ENCODE data around the gene FCHSD2.
A peak's percentile ranks its signal among the peaks of the same experiment; 100 is the strongest.
"Not testable (repeated sequence)": the region's sequence is repeated elsewhere in the genome, so short reads cannot be mapped to it uniquely, and the experiment has no call there.

Gene FCHSD2

DNA sequence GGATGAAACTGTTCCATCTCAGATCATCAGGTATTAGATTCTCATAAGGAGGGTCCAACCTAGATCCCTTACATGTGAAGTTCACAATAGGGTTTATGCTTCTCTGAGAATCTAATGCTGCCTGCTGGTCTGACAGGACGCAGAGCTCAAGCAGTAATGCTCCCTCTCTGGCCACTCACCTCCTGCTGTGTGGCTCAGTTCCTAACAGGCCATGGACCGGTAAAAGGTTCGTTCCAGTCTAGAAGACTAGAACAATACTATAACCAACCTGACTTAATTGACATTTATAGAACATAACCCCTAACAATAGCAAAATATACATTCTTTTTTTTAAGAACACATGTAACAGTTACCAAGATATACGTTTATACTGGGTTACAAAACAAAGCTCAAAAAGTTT, 282.1 kb downstream of the FCHSD2 start:
- DNase-seq = no peak

DNA sequence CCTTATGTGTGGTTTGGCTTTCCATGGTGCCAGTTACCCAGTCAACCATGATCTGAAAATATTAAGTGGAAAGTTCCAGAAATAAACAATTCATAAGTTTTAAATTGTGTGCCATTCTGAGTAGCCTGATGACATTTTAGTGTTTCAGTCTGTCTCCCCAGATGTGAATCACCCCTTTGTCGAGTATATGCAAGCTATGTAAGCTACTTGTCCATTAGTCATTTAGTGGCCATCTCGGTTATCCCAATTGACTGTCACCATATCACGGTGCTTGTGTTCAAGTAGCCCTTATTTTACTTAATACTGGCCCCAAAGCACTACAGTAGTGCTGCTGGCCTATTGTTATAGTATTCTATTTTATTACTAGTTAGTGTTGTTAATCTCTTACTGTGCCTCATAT, 283.0 kb downstream of the FCHSD2 start:
- no peak for DNase-seq

DNA sequence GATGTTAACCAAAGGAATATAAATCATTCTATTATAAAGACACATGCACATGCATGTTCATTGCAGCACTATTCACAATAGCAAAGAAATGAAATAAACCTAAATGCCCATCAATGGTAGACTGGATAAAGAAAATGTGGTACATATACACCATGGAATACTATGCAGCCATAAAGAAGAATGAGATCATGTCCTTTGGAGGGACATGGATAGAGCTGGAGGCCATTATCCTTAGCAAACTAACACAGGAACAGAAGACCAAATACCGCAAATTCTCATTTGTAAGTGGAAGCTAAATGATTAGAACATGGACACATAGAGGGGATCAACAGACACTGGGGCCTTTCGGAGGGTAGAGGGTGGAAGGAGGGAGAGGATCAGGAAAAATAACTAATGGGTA, 283.9 kb downstream of the FCHSD2 start:
- not testable (repeated sequence) for DNase-seq

DNA sequence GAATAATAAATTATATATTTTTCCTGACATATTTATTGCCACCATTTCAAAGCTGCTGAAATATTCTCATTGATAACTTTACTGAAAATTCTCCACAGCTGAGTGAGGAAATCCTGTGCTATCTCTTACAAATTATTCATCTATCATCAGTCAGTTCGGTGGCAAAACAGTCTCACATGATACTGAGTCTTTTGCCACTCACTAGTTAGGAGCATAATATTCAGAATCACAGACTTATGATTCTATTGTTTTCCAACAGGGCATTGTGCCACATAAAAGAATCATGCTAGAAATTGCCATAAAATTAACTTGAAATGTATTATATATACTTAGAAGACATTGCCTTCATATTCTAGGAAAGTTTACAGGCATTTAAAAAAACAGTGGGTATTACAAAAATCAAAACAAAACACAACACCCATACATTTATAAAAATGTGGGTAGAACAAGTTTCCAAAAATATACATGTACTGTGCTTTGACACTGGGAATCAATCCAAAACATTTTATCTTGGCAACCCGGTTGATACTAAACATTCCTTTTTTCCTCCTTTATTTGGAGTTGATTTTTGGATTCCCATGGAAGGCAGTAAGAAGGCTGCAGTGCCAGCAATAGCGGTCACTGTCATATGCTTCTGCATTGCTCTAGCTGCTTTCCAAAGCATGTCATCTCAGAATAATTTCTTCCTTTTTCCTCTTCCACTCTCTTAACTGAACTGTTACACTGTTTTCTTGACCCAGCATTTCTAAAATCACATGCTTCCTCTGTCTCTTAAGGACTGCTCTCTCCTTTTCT, 285.4 kb downstream of the FCHSD2 start:
- DNase-seq = no peak

DNA sequence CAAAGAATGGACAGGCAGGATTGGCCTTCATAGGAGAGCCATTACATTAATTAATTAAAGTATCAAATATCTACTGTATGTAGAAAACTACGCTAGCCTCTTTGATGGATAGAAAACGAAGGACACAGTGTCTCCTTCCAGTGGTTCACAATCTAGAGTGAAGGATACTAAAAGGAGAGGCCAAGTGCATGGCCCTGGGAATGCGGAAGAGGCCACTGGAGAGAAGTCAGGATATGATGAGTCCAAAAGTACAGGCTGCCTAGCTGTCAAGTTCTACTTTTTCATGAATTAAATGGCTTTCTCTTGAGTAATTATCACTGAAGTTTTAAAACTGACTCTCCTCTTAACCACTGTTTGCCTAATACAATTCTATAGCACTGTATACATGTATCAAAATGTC, 286.1 kb downstream of the FCHSD2 start:
- DNase-seq = peak; percentile 42

DNA sequence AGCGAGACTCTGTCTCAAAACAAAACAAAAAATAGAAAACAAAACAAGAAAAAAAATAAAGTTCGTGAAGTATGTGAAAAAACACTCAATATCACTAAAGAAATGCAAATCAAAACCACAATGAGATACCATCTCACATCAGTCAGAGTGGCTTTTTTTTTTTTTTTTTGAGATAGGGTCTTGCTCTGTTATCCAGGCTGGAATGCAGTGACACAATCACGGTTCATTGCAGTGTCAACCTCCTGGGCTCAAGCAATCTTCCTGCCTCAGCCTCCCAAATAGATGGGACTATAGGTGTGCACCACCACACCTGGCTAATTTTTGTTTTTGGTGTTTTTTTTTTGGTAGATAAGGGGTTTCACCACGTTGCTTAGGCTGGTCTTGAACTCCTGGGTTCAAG, 290.4 kb downstream of the FCHSD2 start:
- no peak for DNase-seq

DNA sequence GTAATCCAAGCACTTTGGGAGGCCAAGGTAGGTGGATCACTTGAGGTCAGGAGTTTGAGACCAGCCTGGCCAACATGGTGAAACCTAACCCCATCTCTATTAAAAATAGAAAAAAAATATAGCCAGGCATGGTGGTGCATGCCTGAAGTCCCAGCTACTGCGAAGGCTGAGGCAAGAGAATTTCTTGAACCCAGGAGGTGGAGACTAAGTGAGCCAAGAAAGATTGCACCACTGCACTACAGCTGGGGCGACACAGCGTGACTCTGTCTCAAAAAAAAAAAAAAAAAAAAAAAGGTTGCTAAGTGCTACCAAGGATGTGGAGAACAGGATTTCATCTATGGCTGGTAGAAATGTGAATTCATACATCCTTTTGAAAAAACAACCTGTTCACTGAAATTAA, 291.3 kb downstream of the FCHSD2 start:
- DNase-seq = no peak

DNA sequence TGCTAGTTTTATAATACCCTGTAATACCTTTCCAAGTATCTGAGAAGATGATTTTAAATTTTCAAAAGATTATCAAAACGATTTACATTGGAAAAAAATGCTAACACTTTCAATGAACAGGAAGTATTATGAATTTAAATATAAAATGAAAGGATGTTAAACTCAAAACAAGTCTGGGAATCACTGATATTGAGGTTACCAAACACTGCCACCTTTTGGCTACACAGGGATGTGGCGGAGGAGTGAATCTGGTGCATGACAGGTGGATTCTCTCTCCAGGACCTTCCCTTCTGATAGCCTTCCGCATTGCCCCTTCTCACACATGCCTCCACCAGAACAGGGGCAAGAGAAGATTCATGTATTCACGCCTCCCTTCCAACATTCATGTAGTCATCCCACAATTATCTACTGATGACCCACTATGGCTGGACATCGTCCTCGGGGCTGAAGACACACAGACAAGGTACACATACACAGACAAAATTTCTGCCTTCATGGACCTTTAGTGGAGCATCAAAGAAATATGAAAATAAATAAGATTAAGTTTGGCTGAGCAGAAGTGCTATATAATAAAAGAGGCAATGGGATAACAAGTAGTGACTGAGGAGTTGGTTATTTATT, 293.2 kb downstream of the FCHSD2 start:
- peak; percentile 34 for DNase-seq

DNA sequence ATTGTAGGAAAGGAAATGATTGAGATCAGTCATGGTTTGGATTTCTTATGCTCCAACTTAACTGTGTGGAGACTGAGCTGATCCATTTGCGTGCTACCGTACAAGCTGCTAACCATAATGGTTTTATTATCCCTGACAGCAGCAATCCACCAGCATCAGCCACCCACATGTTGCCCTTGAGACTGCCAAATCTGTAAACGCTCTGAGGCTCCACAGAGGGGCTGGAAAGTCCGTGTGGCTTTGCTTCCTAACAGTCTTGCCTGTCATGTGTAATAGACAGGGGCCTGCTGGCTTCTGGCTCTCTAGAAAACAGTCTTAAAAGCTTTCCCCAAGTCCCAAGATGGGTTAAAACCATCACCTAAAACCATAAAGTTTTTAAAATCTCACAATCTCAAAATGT, 297.8 kb downstream of the FCHSD2 start:
- DNase-seq = no peak

DNA sequence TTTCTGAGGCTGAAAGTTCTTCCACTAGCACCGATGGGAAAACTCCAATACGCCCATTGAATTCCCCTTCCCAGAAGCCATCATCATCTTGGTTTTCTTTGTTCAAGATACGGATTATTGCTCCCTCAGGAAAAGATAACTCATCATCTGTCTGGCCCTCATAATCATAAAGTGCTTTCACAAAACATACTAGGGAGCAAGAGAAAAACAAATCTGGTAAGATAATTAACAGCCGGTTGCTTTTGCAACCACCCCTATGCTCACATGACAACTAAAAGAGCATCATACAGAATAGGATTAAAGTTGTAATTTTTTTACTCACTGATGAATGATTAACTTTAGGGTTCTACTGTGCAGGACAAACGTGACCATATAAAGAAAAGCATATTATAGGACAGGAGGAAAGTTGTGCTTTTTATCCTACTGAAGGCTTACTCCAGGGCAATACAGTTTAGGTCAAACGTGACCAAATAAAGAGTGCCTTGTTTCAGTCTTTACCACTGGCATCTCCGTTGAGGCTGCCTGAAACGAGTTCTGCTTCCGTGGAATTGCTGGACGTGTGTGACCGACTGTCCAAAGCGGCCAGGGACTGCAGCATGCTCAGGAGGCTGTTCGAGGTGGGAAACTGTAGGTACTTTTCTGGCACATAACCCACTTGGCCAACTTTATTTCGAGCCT, 299.3 kb downstream of the FCHSD2 start:
- no peak for DNase-seq

DNA sequence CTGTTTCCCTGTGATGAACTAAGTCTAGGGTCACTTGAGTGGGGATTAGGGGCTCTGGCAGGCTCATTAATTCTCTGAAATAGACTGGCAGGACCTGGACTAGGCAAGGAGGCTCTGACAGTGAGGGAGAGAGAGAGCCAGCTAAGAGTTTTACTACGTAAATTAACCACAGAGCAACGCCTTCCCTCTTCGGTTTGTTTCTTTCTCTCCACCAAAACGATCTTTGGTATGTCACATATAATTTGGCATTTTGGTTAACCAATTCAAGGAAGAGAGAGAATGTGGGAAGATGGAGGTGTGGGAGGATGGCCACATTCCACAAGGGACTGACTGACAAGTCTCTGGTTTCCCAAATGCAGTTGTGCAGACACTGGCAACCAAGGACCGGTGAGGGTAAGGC, 300.0 kb downstream of the FCHSD2 start:
- DNase-seq = no peak

DNA sequence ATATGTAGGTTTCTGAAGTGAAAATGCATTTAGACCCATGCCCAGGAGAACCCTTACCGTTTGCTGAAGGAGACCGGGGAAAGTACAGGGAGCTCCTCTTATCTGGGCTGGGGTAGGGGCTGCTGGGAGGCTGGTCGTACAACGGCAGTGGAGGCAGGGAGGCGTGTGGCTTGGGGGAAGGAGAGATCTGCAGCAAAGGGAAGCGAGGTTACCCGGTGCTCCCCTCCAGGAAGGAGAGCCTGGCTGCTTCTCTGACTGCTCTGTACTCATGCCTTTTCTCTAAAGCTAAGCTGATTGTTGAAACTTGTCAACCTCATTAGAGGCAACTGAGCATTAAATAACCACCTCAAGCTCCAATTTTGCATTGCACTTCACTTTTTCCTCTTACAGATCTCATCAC, 300.7 kb downstream of the FCHSD2 start:
- no peak for DNase-seq

DNA sequence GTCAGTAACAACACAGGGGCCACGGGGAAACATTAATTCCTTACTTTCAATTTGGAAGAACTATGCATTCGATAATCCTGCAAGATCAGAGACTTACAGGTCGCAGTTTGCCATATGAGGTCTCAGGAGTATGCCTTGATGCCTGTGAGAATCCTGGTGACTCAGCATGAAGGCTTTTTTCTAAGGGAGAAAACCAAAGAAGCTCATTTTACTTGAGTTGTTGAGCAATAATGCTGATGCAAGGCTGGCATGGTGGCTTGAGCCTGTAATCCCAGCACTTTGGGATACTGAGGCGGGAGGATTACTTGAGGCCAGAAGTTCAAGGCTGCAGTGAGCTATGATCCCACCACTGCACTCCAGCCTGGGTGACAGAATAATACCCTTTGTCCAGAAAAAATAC, 301.3 kb downstream of the FCHSD2 start:
- no peak for DNase-seq

DNA sequence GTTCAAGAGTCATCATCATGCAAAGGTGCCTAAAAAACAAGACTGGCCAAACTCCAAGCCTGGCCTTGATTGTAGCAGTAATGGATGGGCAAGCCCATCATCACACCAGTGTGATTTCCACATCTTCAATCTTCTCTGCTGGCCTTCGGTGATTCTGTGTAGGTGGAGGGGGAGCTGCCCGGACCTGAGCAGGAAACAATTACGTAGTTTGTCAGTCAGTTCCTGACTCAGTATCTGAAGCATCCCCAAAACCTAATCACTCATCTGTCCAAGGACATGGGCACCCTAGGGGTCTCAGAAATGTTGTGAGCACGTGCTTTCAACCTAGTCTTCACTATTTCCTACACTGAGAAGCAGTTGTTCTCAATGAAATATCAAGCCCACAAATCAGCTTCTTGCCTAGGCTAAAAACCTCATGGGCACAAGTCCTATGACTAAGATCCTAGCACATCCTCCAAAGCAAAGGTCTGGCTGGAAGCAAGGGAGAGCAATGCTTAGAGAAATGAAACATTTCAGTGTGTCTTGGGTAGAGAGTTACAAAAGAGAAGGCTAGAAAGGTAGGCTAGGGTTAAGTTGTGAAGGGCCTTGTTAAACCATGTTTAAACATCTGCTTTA, 303.3 kb downstream of the FCHSD2 start:
- DNase-seq = no peak

DNA sequence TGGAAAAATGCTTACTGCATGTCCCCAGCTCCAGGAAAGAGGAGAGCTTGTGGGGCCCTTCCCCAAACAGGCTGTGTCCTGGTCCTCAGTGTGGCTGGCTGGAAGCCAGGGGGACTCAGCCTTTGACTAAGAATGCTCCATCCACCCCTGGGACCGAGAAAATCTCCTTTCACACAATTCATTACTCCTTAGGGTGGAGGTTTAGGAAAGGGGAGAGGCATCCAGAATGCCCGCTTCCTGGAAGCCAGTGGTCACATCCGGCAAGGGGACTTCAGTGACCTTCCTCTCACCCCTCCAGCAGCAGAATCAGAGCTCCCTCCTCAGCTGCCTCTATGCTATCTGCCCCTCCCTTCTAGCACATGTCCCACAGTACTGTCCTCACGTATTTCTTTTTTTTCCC, 306.0 kb downstream of the FCHSD2 start:
- DNase-seq = no peak

DNA sequence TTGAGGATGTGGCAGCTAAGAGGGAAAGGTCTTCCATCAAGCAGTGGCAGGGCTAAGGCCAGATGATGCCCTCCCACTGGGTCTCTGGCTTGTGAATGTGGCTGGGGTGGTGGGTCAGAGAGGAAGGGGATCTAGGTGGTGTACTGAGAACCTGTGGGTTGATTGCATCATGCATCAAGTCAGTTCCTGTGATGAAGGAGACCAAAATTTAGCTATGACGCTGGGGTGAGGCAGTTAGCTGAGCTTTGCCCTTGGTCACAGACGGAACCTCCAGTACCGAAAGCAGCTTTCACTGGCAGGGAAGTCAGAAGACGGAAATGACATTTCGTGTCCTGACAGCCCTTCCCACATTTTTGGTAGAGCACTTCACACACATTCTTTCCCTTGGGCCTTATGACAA, 307.2 kb downstream of the FCHSD2 start:
- no peak for DNase-seq

DNA sequence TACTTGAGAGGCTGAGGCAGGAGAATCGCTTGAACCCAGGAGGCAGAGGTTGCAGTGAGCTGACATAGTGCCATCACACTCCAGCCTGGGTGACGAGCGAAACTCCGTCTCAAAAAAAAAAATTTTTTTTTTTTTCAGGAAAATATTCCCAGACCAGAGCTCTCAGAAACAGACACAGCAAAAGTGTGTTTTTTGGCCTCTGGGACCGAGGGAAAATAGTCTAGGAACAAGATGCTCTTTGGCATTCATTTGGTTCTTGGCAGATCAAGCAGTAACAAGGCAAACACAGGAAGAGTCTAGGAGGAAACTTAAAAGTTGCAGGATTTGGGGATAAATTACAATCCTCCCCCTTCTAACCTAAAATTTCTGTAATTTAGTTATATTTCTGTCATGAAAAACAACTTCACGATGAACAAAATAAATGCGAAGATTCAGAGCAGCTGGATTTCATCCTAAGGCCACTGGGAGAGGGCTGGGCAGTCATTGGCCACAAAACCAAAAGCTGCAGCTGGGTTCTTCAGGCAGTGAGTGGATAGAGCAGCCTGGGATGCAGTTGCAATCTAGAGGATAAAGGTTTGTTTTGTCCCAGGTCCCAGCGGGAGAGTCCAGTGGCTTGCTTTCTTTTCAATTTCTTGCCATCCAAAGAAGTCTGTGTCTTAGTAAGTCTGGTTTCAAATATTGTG, 308.2 kb downstream of the FCHSD2 start:
- no peak for DNase-seq

DNA sequence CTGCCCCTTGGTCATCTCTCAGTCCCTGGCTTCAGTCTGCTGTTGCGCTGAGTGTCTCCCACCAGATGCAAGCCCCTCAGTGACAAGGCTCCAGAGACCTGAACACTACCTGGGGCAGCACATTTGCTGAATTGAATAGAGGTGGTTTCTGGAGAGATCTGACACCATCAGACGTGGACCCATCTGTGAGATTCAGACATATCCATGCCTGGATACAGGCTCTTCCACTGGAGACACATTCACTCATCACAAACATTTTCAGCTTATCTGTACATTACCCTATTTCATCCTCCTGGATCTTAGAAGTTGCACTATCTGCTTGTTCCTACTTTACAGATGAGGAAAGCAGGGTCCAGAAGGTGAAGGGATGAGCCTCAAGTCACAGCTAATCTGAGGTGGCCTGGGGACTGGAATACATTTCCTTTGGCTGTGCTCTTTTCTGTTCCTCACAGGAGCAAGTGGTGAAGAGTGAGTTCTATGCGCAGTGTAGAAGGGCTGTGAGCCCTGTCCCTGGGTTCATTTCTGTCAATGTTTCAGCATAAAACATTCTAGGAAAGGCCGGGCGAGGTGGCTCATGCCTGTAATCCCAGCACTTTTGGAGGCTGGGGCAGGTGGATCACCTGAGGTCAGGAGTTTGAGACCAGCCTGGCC, 308.9 kb downstream of the FCHSD2 start:
- DNase-seq = no peak

DNA sequence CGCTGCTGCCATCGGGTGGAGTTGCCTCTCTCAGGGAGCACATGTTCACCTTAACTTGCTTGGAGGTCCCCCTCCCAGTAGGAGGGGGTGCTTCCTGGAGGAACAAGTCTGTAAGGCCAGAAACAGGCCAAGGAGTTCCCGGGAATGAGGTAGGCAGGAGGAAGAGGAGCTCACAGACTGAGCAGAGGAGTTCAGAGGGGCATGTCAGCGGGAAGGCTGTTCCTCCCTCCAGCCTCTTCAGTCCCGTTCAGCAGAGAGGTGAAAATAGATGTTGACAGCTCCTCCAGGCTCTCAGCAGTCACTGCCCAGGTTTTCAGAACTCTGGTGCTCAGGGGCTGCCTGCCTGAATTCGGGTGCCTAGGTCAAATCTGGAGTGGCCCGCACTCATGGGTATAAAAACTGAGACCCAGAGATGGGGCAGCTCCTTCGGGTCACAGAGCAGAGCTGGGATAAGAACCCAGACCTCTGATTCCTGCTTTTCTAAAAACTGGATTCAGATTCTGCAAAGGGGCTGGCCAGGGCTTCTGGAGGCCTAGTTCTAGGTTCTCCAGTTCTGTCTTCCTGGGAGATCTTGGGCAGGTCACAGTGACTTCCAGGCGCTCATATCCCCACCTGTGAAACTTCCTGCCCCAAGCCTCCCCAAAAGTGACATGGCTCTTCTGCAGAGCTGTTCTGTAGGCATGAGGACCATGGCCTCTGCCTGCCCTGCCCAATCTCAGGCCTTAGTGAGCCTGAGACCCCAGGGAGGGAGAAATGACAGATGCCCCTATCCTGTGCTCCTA, 309.6 kb downstream of the FCHSD2 start:
- no peak for DNase-seq

DNA sequence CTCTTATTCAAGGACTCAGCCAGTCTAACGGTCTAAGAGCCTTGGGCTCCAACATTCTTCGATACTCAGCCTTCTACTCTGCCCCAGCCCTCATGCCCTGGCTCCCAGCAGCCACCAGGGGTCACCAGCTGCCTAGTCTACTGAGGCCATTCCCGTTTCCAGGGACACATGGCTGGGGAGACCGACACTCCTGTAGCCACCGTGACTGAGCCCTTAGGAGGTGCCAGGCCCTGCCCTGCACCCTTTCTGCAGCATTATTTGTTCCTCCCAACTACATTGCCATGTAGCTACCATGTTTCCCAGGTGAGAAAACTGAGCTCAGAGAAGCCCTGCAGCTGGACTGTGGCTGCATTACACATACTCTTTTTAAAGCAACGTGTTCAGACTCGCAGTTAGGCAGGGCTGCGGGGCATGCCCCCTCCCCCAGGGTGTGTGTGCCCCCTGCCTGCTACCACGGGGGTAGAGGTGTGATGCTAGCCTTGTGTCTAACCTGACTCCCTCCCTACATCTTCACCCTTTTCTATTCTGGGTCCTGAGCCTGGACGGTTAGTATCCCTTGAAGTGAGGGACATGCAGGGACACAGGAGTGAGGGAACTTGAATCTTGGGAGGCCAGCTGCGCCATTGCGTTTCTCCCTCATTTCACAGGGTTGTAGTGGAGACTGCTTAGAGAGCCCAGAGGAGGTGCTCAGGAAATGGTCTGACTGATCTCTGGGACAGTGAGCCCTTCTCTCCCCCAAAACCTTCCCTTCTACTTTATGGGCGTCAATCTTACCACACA, 310.4 kb downstream of the FCHSD2 start:
- peak; percentile 49 for DNase-seq
